HL-60/S4 (cell line): ENCODE data around the gene MSMO1.
"Not testable (repeated sequence)": the region's sequence is repeated elsewhere in the genome, so short reads cannot be mapped to it uniquely, and the experiment has no call there.

ENCODE experiments used
- in situ Hi-C: fragments of 300-500 bp; cut with MboI; formaldehyde crosslinking; loops from 2 replicates; pipeline ENCODE4 v1.14.3; 2022; ENCODE audit warnings: low sequenced_read_pairs

Gene MSMO1

DNA sequence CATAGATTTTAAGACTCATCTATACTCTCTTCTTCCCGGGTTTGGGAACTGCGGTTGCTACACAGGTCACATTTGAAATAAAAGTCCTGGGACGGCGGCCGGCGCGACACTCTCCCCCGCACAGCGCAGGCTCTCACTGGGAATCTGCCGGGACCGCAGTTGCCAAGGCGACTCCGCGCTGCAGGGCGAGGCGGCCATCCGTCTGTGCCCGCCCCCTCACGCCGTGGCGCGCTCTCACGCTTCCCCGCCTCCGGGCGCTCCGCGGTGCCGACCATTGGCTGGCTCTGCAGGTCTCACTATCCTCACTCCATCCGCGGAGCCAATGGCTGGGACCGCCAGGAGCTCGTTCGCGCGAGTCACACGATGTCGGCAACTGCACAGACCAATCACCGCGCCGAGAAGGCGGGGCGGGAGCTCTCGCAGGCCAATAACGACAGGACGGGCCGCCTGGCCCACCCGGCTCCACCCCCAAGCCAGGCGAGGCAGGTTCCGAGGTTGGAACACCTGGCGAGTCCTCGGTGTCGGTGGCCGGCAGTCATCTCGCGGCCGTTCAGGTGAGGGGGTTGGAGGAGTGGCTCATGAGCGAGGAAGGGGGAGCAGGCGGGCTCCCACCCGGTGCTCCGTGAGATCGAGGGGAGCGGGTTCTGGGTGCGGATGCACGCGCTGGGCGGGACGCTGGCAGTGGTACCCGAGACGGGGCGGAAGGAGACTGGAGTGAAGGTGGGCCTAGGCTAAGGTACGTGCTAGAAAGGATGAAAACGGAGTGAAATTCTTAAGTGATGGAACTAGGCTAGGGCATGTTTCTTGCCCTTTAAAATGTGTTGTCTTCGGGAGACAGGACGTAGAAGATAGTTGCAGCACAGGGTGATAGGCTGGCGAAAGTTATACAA lies at the start of gene MSMO1:
MSMO1 (plus strand) TSS at position 459 of the 890 bp plus-strand sequence. CDS start 5,702 bp downstream, outside the sequence.
- in situ Hi-C loops = no loop called here

DNA sequence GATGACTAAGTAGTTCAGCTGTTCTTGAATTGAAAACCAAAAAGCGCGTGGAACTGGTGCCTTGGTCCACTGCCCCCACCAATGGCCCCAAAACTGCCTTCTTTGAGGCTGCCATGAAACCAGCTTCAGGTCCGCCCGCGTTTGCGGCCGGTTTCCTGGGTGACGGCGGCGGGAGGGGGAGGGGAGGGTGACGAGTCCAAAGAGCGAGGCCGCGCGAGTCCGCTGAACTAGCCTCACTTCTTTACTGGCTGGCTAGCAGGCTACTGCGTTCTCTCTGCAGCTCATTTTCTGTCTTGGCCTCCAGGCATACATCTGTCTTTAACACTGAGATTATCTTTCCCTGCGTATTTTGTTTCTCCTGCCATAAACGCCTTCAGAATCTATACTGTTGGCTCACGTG lies 47.9 kb upstream of the MSMO1 start:
- in situ Hi-C loops = not testable (repeated sequence)

DNA sequence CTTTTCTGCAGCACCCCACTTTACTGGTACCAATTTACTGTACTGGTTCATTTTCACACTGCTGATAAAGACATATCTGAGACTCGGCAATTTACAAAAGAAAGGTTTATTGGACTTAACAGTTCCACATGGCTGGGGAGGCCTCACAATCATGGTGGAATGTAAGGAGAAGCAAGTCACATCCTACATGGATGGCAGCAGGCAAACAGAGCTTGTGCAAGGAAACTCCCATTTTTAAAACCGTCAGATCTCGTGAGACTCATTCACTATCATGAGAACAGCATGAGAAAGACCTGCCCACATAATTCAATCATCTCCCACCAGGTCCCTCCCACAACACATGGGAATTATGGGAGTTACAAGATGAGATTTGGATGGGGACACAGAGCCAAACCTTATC lies 42.8 kb upstream of the MSMO1 start:
- in situ Hi-C loops = not testable (repeated sequence)

DNA sequence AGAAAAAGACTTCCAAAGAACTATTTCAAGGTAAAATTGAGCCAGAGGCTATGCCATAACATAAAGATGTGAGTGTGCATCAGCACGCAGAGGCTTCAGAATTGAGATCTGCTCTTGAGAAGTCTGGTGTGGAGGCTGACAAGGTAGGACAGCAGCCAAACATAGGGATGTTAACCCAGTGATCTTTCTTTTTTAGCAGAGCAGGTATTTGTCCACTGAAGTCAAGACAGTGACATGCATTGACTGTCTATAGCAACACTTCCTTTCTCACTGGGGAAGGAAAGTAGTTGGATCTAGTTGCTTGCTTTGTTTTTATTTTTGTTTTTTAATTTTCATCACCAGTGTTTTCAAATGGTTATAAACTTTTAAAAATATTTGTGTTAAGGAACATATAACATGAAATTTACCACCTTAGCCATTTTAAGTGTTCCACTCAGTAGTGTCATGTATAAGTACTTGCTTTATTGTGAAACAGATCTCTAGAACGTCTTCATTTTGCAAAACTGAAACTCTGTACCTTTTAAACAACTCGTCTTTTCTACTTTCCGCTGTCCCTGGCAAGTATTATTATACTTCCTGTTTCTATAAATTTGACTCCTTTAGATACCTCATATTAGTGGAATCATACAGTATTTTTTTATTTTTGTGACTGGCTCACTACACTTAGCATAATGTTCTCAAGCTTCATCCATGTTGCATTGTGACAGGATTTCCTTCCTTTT lies 40.7 kb upstream of the MSMO1 start:
- in situ Hi-C loops = not testable (repeated sequence)

DNA sequence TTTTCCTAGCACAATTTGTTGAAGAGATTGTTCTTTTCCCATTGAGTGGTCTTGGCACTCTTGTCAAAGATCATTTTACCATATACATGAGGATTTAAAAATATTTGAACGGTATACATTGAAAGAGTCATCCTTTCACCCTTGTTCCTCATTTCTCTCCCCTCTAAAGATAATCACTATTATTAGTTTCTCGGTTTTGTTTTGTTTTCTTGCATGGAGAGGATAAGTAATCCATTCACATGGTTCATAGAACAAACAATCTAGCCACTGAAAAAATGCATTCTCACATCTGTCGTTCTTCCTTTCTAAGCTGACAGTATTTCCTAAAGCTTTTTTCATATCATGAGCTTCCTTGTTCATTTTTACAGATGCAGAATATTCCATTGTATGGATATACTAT lies 39.2 kb upstream of the MSMO1 start:
- in situ Hi-C loops = no loop called here

DNA sequence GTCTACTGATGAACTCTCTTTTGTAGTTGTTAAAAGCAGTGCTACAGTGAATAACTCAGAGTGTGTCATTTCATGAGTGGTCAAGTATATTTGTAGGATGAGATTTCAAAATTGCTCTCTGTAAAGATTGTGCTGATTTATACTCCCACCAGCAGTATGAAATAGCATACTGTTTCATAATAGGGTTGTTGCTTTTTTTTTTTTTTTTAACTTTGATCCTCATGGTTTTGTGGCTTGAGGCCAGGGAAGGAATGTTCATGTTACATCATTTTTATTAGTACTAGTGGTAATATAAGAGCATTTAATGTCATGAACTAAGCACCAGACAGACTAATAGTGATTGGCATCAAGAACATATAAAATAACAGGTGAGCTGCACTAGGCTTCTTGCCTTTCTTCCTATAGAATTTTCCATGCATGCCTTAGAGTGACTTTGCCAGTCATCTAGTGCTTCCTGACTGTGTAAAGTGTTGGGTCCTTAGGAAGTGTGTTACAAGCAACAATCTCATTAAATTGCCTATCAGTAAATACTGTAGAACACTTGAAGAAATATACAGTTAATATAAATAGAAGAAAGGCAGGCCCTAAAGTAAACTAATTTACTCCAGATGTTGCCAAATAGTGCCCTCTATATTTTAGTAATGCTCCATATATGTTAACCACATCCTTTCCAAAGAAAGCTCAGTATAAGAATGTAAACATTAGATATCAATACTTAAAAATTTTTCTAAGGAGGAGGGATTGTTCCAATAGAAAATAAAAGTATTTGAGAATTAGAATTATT lies 38.6 kb upstream of the MSMO1 start:
- in situ Hi-C loops = no loop called here

DNA sequence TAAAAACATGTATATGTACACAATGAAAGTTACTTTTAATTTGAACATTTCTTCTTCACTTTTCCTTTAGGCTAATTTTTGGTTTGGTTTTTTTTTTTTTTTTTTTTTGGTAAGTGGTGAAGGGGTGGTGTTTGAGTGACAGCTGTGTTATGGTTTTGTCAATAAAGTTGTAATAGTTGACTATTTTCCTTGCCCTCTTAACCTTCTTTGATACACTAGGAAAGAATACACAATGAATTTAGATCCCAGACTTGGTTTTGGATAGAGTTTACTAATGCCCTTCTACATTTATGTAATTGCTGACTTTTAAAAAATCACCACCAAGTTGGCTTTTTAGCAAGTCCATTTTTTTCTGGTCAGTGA lies 38.1 kb upstream of the MSMO1 start:
- in situ Hi-C loops = no loop called here

DNA sequence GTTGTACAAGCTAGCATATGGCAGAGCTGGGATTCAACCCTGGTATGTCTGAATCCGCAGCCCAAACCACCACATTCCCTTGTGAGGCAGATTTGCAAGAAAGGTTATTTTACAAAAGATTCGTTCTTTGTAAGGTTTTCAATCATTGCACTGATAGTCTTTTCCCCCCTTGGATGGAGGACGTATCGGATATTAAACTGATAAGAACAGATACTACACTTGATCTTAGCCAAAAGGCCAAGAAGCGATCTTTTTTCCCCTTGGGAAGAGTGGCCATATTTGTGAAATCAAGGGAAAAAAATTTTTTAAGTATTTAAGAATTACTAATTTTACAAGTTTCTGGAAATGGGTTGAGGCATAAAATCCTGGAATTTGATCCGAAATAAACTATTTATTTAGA lies 34.4 kb upstream of the MSMO1 start:
- in situ Hi-C loops = no loop called here

DNA sequence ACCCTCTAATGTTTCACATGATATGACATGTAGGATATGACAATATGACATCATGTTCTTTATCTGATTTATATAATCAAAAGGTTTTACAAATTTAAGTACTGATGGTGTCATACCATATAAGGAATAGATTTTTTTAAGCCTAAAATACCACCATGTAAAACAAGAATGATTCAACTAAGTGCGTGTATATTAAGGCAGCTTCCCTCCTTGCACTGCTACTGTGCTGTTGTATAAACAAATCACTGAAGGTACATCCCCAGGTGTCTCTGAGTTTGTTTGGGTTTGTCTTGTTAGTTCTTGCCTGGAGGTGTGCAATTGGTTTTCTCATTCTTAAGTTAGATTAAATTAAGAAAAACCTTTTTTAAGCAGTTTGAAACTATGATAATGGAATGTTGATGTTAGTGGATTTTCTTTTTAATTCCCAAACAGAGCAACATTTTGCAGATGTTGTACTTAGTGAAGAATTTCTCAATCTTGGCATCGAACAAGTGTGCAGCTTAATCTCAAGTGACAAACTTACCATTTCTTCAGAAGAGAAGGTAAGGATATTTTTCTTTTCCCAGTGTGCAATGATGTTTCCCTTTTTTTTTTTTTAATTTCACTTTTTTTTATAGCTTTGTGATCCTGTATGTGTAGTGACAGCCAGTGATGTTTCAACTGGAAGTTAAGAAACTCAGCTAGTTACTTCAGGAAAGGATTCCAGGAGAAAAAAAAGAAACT lies 33.4 kb upstream of the MSMO1 start:
- in situ Hi-C loops = no loop called here

DNA sequence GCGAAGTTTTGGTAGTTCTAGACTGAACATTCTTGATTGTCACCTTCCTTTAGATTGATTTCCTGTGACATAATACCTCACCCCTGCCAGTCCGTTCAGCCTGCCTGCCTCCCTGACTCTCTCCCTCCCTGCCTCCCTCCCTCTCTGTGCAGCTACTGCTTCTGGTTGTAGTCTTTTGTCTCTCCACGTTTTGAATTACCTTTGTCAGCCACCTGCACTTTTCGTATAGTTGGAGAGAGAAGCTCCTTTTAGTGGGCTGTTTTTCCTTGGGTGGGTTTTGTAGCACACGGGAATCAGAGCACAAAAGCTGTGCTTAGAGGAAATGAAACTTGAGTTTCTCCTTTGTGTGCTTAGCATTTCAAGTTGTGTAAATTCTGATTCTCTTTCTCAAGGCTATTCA lies 32.6 kb upstream of the MSMO1 start:
- in situ Hi-C loops = no loop called here

DNA sequence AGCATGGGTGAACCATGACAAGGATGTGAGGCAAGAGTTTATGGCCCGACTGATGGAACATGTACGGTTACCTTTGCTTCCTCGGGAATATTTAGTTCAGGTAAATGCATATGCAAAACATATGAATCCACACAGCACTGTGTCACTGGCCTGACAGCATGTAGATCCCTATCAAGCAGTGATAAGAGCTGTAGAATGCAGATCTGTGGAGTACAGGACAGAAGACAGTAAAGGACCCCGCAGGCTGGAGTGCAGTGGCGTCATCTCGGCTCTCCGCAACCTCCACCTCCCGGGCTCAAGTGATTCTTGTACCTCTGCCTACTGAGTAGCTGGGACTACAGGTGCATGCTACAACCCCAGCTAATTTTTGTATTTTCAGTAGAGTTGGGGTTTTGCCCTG lies 29.8 kb upstream of the MSMO1 start:
- in situ Hi-C loops = no loop called here

DNA sequence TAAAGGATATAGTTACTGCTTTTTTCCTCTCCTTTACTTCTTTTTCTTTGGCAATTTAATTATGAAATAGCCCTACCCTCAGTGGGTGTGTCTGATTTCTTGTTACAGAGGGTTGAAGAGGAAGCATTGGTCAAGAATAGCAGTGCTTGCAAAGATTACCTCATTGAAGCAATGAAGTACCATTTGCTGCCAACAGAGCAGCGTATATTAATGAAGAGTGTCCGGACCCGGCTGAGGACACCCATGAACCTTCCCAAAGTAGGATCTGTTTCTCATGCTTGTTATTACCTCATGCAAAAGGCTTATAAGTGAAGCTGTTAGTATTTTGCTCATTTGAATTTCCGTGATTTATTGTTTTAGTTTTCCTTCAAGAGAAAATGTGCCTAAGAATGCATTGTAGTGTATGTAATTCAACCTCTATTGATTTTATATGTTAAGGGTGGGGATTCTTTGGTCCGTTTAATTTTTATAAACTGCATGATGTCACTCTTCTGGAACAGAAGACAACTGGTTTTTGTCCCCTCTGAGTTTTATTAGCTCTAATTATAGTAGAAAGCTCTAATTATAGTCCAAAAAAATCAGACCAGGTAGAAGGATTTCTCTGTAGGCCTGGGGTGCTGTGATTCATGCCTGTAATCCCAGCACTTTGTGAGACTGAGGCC lies 27.9 kb upstream of the MSMO1 start:
- in situ Hi-C loops = no loop called here

DNA sequence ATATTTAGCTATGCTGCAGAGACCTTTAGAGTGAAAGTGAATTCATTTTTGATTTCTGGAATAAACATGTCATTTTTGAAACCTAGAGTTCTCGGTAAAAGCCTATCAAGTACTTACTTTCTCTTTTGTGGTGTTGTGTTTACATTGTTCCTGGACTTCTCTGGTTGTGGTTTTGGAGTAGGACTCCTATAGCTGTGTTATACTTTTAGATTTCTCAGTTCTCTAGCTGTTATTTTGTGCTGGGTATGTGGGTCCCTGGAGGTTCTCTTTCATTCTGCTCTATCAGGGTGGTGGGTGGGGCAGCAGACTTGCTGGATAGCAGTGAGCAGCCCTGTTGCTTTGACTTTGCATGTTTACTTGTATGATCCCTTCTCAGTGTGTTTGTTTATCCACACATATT lies 25.6 kb upstream of the MSMO1 start:
- in situ Hi-C loops = no loop called here

DNA sequence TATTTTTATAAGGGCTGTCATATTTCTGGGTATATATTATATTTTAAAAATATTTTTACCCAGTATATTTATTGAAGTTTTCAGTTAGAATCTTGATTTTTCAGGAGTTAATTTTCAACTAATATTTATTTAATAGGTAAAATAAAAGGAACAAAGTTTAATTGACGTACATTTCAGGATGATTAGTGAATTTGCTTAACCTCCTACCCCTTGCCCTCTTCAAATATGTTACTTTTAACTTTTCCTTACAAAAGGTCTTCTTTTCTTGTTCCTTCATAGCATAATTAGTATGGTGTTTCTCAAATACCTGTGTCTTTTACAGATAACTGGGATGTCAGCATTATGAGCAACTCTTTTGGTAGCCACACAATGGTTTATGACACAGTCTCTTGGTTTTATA lies 24.8 kb upstream of the MSMO1 start:
- in situ Hi-C loops = no loop called here

DNA sequence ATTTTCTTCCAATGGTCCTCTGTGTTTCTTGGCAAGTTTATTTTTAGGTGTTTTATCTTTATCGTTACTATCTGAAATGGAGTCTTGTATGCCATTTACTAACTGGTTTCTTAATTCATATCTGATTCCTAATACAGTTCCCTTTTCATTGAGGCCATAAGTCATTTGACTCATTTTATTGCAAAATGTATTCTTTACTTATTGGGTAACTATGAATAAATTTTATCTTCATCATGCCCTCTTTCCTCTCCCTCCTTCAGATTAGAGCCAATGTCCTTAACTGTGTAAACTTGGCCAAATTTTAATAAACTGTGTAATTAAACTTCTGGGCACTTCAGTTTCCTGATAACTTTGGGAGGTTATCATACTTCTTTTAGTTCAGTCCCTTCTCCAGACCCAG lies 19.3 kb upstream of the MSMO1 start:
- in situ Hi-C loops = no loop called here

DNA sequence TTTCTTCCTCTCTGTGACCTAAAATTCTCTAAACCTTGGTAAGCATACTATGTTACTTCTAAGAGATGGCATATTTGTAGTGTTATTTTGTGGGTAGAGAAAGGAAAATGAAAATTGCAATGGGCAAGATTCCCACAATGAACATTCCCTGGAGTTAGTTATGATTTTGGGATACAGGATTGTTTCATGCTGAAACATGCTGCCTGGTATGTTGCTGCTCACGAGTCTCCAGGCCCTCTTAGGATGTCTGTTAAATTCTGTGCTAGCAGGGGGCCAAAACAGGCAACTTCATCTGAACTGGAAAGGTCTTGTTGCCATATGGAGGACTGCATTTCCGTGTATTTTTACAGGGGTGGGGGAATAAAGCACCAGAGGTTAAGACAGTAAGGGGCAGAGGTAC lies 18.9 kb upstream of the MSMO1 start:
- in situ Hi-C loops = no loop called here

DNA sequence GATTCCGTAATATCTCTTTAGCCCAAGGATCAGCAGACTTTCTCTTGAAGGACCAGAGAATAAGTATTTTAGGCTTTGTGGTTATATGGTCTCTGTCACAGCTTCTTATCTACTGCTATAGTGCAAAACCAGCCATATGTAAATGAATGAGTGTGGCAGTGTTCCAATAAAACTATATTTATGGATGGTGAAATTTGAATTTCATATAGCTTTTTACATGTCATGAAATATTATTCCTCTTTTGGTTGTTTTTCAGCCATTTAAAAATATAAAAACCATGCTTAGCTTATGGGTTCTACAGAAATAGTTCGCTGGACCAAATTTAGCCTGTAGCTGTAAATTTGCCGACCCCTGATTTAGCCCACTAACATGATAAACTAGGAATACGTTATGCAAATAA lies 18.0 kb upstream of the MSMO1 start:
- in situ Hi-C loops = no loop called here

DNA sequence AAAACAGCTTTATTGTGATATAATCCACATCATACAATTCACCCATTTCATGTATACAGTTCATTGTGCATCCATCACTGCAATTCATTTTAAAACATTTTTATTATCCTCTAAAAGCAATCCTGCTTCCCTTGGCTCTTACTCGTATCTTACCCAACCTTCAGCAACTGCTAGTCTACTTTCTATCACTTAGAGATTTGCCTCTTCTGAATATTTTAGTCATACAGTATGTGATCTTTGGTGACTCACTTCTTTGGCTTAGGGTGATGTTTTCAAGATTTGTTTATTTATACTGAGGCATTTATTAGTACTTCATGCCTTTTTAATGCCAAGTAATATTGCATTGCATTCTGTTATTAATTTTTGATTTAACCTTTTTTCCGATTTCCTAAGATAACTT lies 15.0 kb upstream of the MSMO1 start:
- in situ Hi-C loops = no loop called here

DNA sequence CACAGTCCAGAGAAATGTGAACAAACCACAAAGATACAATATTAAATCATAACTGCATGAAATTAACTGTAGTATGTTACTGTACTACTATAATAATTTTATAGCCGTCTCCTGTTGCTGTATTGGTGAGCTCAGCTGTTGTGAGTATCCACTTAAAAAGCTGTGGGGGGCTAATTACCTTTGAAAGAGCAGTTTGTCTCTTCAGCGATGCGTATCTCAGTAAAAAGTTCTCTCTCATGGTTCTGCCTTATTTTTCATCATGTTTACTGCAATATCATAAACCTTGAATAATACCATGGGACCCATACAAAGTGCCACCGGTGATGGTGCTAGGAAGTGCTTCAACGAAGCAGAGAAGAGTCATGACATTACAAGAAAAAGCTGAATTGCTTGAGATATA lies 8.4 kb upstream of the MSMO1 start:
- in situ Hi-C loops = no loop called here

DNA sequence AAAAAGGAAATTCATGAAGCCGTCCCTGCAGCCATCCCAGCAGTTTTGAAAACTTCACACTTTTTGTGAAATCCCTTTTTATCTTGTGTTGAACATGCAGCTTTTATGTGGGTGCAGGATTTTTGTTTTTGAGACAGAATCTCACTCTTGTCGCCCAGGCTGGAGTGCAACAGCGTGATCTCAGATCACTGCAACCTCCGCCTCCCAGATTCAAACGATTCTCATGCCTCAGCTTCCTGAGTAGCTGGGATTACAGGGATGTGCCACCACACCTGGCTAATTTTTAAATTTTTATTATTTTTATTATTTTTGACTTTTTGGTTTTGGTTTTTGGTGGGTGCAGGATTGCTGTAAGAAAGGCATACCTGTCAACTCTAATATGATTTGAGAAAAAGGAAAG lies 8.0 kb upstream of the MSMO1 start:
- in situ Hi-C loops = no loop called here
